ENCODE measurements around the gene COLGALT1.

Gene COLGALT1

DNA sequence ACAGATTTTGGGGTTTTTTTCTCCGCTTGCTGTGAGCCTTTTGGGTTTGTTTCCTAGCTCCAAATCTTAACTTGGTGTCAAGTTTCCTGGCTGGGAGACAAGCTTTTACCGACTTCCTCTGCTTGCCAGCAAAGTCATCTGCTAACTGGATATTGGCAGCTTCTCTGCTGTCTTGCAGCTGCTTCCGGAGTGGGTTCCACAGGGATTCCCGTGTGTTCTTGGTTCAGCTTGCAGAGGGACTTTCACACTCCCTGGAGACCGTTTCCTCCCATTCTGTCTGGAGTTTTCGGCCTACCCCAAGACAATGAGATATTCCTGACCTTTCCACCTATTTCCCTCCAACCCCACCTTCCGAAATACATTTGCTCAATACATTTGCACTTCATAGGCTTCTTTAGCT, 2.2 kb upstream of the COLGALT1 start:
- H3K4me3 ChIP-seq (ENCODE audit: low read depth, low read length) = no peak overlapping the region
- peak; percentile 66 for DNase-seq (ENCODE audit: low read depth)
- TF ChIP-seq, protein P1, sequence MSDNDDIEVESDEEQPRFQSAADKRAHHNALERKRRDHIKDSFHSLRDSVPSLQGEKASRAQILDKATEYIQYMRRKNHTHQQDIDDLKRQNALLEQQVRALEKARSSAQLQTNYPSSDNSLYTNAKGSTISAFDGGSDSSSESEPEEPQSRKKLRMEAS (IDR thresholded peaks at IDR 0.05; ENCODE audit: low read depth, low read length) = no peak
- TF ChIP-seq MYC (IDR thresholded peaks at IDR 0.05; ENCODE audit: low read depth, low read length) = no peak
- TF ChIP-seq, protein P2, sequence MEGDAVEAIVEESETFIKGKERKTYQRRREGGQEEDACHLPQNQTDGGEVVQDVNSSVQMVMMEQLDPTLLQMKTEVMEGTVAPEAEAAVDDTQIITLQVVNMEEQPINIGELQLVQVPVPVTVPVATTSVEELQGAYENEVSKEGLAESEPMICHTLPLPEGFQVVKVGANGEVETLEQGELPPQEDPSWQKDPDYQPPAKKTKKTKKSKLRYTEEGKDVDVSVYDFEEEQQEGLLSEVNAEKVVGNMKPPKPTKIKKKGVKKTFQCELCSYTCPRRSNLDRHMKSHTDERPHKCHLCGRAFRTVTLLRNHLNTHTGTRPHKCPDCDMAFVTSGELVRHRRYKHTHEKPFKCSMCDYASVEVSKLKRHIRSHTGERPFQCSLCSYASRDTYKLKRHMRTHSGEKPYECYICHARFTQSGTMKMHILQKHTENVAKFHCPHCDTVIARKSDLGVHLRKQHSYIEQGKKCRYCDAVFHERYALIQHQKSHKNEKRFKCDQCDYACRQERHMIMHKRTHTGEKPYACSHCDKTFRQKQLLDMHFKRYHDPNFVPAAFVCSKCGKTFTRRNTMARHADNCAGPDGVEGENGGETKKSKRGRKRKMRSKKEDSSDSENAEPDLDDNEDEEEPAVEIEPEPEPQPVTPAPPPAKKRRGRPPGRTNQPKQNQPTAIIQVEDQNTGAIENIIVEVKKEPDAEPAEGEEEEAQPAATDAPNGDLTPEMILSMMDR (IDR thresholded peaks at IDR 0.05; ENCODE audit: low read depth, low read length) = no peak
- TF ChIP-seq POLR2A (IDR thresholded peaks at IDR 0.05; ENCODE audit: extremely low read depth, insufficient read length) = no peak

DNA sequence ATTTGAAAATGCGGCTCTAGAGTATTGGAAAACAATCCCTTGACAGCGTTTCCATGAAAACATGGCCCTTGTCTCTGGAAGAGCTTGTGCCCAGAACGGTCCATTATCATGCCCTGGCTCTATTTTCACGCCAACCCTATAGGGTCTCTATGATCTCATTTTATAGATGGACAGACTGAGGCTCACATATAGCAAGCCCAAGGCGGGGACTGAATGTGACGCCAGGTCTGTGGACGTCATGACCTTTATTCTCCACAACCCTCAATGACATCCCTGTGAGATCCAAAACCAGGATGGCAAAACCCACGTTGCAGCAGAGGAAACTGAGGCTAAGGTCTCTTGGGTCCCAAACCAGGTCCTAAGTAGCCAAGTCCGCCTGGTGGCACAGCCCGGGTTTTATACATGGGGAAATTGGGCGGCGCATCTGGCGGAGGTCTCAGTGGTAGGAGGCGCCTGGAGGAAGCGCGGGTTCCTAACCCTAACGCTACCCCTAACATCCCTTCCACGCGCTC, 425 bp upstream of the COLGALT1 start:
- peak overlapping the region; percentile 50 for H3K4me3 ChIP-seq (ENCODE audit: low read depth, low read length)
- no peak for DNase-seq (ENCODE audit: low read depth)
- no peak for TF ChIP-seq POLR2A (IDR thresholded peaks at IDR 0.05; ENCODE audit: extremely low read depth, insufficient read length)
- TF ChIP-seq MYC (IDR thresholded peaks at IDR 0.05; ENCODE audit: low read depth, low read length) = 0 out of 2 replicates have a peak, but pooled peaks have one; percentile 77

DNA sequence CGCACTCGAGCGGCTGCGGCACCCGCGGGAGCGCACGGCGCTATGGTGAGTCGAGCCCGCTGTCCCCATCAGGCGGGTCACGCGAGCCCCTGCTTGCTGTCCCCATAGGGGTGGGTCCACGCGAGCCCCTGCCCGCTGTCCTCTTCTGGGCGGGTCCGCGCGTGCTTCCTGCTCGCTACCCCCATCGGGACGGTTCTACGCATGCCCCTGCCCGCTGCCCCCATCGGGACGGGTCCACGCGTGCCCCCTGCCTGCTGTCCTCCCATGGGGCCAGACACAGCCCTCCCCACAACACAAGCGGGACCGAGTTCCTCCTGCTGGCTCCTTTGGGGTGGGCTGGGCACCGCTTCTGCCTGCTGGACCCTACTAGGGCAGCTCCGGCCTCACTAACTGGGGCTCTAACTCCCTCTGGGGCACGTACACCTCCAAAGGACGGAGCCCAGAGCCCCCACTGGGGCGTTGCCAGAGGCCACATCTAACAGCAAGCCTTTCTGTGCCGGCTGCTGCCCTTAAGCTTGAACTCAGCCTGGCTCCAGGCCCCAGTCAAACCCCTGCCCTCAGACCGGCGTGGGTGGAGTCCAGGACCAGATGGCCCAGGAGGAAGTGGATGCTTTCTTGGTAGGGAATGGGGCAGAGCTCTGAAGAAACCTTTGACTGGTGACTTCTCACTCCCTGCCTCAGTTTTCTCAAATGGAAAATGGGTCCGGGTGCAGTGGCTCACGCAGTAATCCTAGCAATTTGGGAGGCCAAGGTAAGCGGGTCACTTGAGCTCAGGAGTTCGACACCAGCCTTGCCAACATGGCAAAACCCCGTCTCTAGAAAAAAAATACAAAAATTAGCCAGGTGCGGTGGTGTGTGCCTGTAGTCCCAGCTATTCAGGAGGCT, 722 bp downstream of the COLGALT1 start:
- DNase-seq (ENCODE audit: low read depth) = peak; percentile 90
- H3K4me3 ChIP-seq (ENCODE audit: low read depth, low read length) = peak overlapping the region; percentile 85
- TF ChIP-seq POLR2A (IDR thresholded peaks at IDR 0.05; ENCODE audit: extremely low read depth, insufficient read length) = peak; percentile 22
- TF ChIP-seq, protein P1 (IDR thresholded peaks at IDR 0.05; ENCODE audit: low read depth, low read length) = peak; percentile 45; the same call in 1 of the 2 replicates
- TF ChIP-seq, protein P2 (IDR thresholded peaks at IDR 0.05; ENCODE audit: low read depth, low read length) = no peak

DNA sequence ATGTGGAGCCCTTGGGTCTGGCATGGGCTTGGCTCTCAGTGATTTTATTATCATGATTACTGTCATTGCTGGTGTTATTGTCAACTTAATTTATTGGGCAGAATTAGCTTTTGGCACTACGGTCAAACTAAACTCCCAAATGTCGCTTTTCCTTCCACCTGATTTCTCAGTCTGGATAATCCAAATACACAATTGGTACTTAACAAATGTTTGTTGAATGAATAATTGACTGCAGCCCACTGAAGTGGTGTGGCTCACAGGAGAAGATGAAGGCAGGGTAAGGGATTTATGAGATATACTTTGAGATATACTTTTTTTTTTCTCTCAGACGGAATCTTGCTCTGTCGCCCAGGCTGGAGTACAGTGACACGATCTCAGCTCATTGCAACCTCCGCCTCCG, 1.5 kb downstream of the COLGALT1 start:
- TF ChIP-seq, protein P1 (IDR thresholded peaks at IDR 0.05; ENCODE audit: low read depth, low read length) = no peak
- TF ChIP-seq, protein P2 (IDR thresholded peaks at IDR 0.05; ENCODE audit: low read depth, low read length) = no peak
- TF ChIP-seq POLR2A (IDR thresholded peaks at IDR 0.05; ENCODE audit: extremely low read depth, insufficient read length) = no peak
- no peak for TF ChIP-seq MYC (IDR thresholded peaks at IDR 0.05; ENCODE audit: low read depth, low read length)
- peak overlapping the region; percentile 85 for H3K4me3 ChIP-seq (ENCODE audit: low read depth, low read length)
- DNase-seq (ENCODE audit: low read depth) = no peak

DNA sequence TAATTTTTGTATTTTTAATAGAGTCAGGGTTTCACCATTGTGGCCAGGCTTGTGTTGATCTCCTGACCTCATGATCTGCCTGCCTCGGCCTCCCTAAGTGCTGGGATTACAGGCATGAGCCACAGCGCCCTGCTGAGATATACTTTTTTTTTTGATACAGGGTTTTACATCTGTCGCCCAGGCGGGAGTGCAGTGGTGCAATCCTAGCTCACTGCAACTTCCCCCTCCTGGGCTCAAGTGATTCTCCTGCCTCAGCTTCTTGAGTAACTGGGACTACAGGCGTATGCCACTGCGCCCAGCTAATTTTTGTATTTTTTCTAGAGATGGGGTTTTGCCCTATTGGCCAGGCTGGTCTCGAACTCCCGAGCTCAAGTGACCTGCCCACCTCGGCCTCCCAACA, 2.0 kb downstream of the COLGALT1 start:
- DNase-seq (ENCODE audit: low read depth) = peak; percentile 88
- H3K4me3 ChIP-seq (ENCODE audit: low read depth, low read length) = peak overlapping the region; percentile 85
- TF ChIP-seq, protein P1 (IDR thresholded peaks at IDR 0.05; ENCODE audit: low read depth, low read length) = no peak
- 0 out of 2 replicates have a peak, but pooled peaks have one; percentile 15 for TF ChIP-seq MYC (IDR thresholded peaks at IDR 0.05; ENCODE audit: low read depth, low read length)

DNA sequence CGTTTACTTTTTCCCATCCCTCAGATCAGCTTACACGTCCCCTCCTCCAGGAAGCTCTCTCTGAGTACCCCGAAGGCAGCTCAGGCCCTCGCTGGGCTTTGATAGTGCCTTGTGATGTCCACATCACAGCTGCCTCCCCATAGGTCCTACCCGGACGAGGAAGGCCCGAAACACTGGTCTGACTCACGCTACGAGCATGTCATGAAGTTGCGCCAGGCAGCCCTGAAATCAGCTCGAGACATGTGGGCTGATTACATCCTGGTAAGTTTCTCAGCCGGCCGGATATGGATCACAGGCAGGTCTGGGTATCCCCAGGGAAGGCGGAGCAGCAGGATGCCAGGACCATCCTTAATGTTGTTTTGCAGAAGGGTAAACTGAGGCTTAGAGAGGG, 4.8 kb downstream of the COLGALT1 start:
- no peak overlapping the region for H3K4me3 ChIP-seq (ENCODE audit: low read depth, low read length)
- TF ChIP-seq, protein P2 (IDR thresholded peaks at IDR 0.05; ENCODE audit: low read depth, low read length) = no peak
- TF ChIP-seq POLR2A (IDR thresholded peaks at IDR 0.05; ENCODE audit: extremely low read depth, insufficient read length) = no peak
- TF ChIP-seq MYC (IDR thresholded peaks at IDR 0.05; ENCODE audit: low read depth, low read length) = no peak
- TF ChIP-seq, protein P1 (IDR thresholded peaks at IDR 0.05; ENCODE audit: low read depth, low read length) = no peak
- DNase-seq (ENCODE audit: low read depth) = no peak

All from NB4 (cell line).